H9 (cell line): ENCODE data around the gene TMEM239. TPM values are rescaled to one million over a fixed set of nuclear protein-coding genes. Genes with fewer than 3 reads are reported as not detected.

ENCODE experiments used
- DNase-seq: peaks from one replicate; pipeline ENCODE4 v3.0.0-alpha.2; 2017
- H2AFZ ChIP-seq: one replicate; pipeline ENCODE4 v1.6.1; 2013; ENCODE audit warnings: mild to moderate bottlenecking, low read length, control low read depth, moderate library complexity
- H2AK5ac ChIP-seq: 2 replicates; pipeline ENCODE4 v1.6.1; 2013; ENCODE audit warnings: low read length, control low read depth, mixed read lengths; ENCODE audit not compliant: insufficient read length
- H2BK120ac ChIP-seq: one replicate; pipeline ENCODE4 v1.6.1; 2013; ENCODE audit warnings: low read depth, mild to moderate bottlenecking, low read length, control low read depth, inconsistent platforms; ENCODE audit not compliant: poor library complexity, severe bottlenecking
- H2BK12ac ChIP-seq: 2 replicates; pipeline ENCODE4 v1.6.1; 2013; ENCODE audit warnings: low read length, control low read depth, mixed read lengths, low read depth; ENCODE audit not compliant: insufficient read length
- H2BK15ac ChIP-seq: 2 replicates; pipeline ENCODE4 v1.6.1; 2013; ENCODE audit warnings: low read depth, low read length, control low read depth
- H2BK20ac ChIP-seq: one replicate; pipeline ENCODE4 v1.6.1; 2013; ENCODE audit warnings: low read depth, mild to moderate bottlenecking, low read length, control low read depth, inconsistent platforms; ENCODE audit not compliant: poor library complexity, severe bottlenecking
- H2BK5ac ChIP-seq: 2 replicates; pipeline ENCODE4 v1.6.1; 2013; ENCODE audit warnings: low read length, control low read depth, mixed read lengths; ENCODE audit not compliant: insufficient read length
- H3K14ac ChIP-seq: 2 replicates; pipeline ENCODE4 v1.6.1; 2013; ENCODE audit warnings: low read length, control low read depth; ENCODE audit not compliant: insufficient read depth
- H3K18ac ChIP-seq: 2 replicates; pipeline ENCODE4 v1.6.1; 2013; ENCODE audit warnings: low read depth, mild to moderate bottlenecking, mixed read lengths, low read length, control low read depth; ENCODE audit not compliant: insufficient read length
- H3K23ac ChIP-seq: 2 replicates; pipeline ENCODE4 v1.6.1; 2013; ENCODE audit warnings: low read length, control low read depth, mixed read lengths, low read depth; ENCODE audit not compliant: insufficient read length
- H3K23me2 ChIP-seq: 2 replicates; pipeline ENCODE4 v1.6.1; 2013; ENCODE audit warnings: low read depth, mild to moderate bottlenecking, mixed read lengths, low read length, control low read depth; ENCODE audit not compliant: insufficient read length, poor library complexity, severe bottlenecking
- H3K27ac ChIP-seq: 2 replicates; pipeline ENCODE4 v1.5.1; 2013; ENCODE audit warnings: low read length, control low read depth, mixed read lengths, low read depth; ENCODE audit not compliant: insufficient read length
- H3K27me3 ChIP-seq: 2 replicates; pipeline ENCODE4 v1.6.1; 2013; ENCODE audit warnings: low read length, control low read depth, inconsistent platforms; ENCODE audit not compliant: insufficient read depth
- H3K4ac ChIP-seq: 2 replicates; pipeline ENCODE4 v1.6.1; 2013; ENCODE audit warnings: low read depth, mild to moderate bottlenecking, control low read depth, inconsistent platforms, low read length, moderate library complexity
- H3K4me1 ChIP-seq: 2 replicates; pipeline ENCODE4 v1.6.1; 2013; ENCODE audit warnings: low read length, control low read depth, inconsistent platforms; ENCODE audit not compliant: insufficient read depth
- H3K4me2 ChIP-seq: 2 replicates; pipeline ENCODE4 v1.6.1; 2013; ENCODE audit warnings: low read length, control low read depth, mixed read lengths; ENCODE audit not compliant: insufficient read length, insufficient read depth
- H3K56ac ChIP-seq: 2 replicates; pipeline ENCODE4 v1.6.1; 2013; ENCODE audit warnings: low read depth, mild to moderate bottlenecking, mixed read lengths, low read length, control low read depth; ENCODE audit not compliant: insufficient read length
- H3K79me1 ChIP-seq: 2 replicates; pipeline ENCODE4 v1.6.1; 2013; ENCODE audit warnings: low read depth, mild to moderate bottlenecking, moderate library complexity, low read length, control low read depth, inconsistent platforms; ENCODE audit not compliant: insufficient read depth, poor library complexity, severe bottlenecking
- H3K79me2 ChIP-seq: 2 replicates; pipeline ENCODE4 v1.6.1; 2013; ENCODE audit warnings: low read length, control low read depth, inconsistent platforms; ENCODE audit not compliant: insufficient read depth
- H3K9ac ChIP-seq: 2 replicates; pipeline ENCODE4 v1.6.1; 2013; ENCODE audit warnings: low read length, control low read depth, mixed read lengths; ENCODE audit not compliant: insufficient read length; ENCODE audit errors: extremely low read depth
- H3K9me3 ChIP-seq: one replicate; pipeline ENCODE4 v1.6.1; 2013; ENCODE audit warnings: low read depth, low read length, inconsistent platforms; ENCODE audit not compliant: control insufficient read depth
- H3T11ph ChIP-seq: one replicate; pipeline ENCODE4 v1.6.1; 2013; ENCODE audit warnings: mild to moderate bottlenecking, low read length, control low read depth, inconsistent platforms
- H4K20me1 ChIP-seq: one replicate; pipeline ENCODE4 v1.6.1; 2013; ENCODE audit not compliant: control insufficient read depth, insufficient read length, insufficient read depth
- H4K5ac ChIP-seq: 2 replicates; pipeline ENCODE4 v1.6.1; 2013; ENCODE audit warnings: low read depth, mild to moderate bottlenecking, mixed read lengths, low read length, control low read depth; ENCODE audit not compliant: insufficient read length
- H4K8ac ChIP-seq: replicated peaks from 2 replicates; pipeline ENCODE4 v1.6.1; 2013; ENCODE audit warnings: low read length, control low read depth, mixed read lengths, low read depth; ENCODE audit not compliant: insufficient read length
- H4K91ac ChIP-seq: 2 replicates; pipeline ENCODE4 v1.6.1; 2013; ENCODE audit warnings: low read depth, mild to moderate bottlenecking, moderate library complexity, mixed read lengths, low read length, control low read depth; ENCODE audit not compliant: insufficient read length
- H3K27ac Mint-ChIP-seq, 3 experiments: 2 replicates in 2 of 3; 3 replicates in 1 of 3; pipeline ENCODE4 v1.8.0; 2020 to 2021; ENCODE audit warnings: mixed read lengths in 3 of 3, mild to moderate bottlenecking in 1 of 3, moderate library complexity in 1 of 3
- H3K27me3 Mint-ChIP-seq: 2 replicates; pipeline ENCODE4 v1.8.0; 2021; ENCODE audit warnings: low read depth, mild to moderate bottlenecking, moderate library complexity, mixed read lengths
- H3K36me3 Mint-ChIP-seq, 3 experiments: 2 replicates in 2 of 3; 3 replicates in 1 of 3; pipeline ENCODE4 v1.8.0; 2020 to 2021; ENCODE audit warnings: low read depth in 3 of 3, mixed read lengths in 3 of 3; ENCODE audit not compliant: insufficient read depth in 1 of 3
- H3K4me1 Mint-ChIP-seq, 2 experiments: 2 replicates each; pipeline ENCODE4 v1.8.0; 2020; ENCODE audit warnings: mixed read lengths in 2 of 2
- H3K4me3 Mint-ChIP-seq, 2 experiments: 2 replicates in 1 of 2; 3 replicates in 1 of 2; pipeline ENCODE4 v1.8.0; 2020 to 2021; ENCODE audit warnings: mild to moderate bottlenecking in 2 of 2, mixed read lengths in 2 of 2, moderate library complexity in 1 of 2
- H3K9me3 Mint-ChIP-seq, 2 experiments: 2 replicates in 1 of 2; 3 replicates in 1 of 2; pipeline ENCODE4 v1.8.0; 2020; ENCODE audit warnings: mild to moderate bottlenecking in 2 of 2, mixed read lengths in 2 of 2, moderate library complexity in 1 of 2
- CTCF ChIP-seq: fragments of 200-600 bp; sonication (generic); conservative IDR thresholded peaks from 3 replicates; pipeline ENCODE4 v1.8.0; 2021; ENCODE audit warnings: antibody characterized with exemption, mild to moderate bottlenecking
- WGBS: extraction: QIAGEN DNeasy Blood & Tissue Kit; methylation state at CpG from one replicate; pipeline ENCODE4 v1.1.7; 2013; ENCODE audit warnings: missing lambda C conversion rate, low lambda C conversion rate, mixed read lengths; ENCODE audit not compliant: insufficient read length; ENCODE audit errors: extremely low coverage; 5-methylcytosine and 5-hydroxymethylcytosine counted together
- total RNA-seq: library from RNA; stranded (reverse); gene quantifications from 2 replicates; pipeline ENCODE4 v1.2.1, GENCODE V29; 2021

The TMEM239 gene
- total RNA-seq, 1 experiment from 2014 or later, result not detected

DNA sequence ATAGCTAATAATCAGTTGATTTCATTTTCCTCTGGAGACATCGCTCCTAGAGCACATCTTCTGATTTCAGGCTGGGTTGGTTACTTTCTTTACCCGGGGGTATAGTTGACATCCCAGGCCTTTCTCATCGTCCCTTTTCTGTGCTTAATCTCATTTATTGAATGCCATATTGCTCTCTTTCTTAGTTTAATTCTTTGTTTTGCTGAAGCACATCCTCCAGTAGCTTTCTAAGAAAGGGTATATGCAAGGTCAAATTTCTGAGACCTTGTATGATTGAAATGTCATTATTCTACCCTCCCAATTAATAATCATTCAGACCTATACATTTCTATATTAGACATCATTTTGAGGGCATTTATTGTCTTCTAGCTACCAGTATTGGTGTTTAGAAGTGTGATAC, 4.0 kb upstream of the TMEM239 start:
- Mint-ChIP-seq H3K4me3 (no peak overlapping the region), H3K9me3 (peaks cover 10 to 16% of the 10 kb centered on the region in 2 experiments), H3K4me1 (peaks cover 0 to 3% of the 10 kb centered on the region in 2 experiments; a peak in 3 of 4 replicates), H3K27me3 (peaks cover 37% of the 10 kb centered on the region), H3K36me3 (no peaks in the 10 kb centered on the region), H3K27ac (no peak overlapping the region)
- H2BK120ac ChIP-seq, result no peak overlapping the region
- no peaks in the 10 kb centered on the region; the same call in 1 of the 2 replicates for H3K27me3 ChIP-seq
- no peak overlapping the region for H2BK12ac ChIP-seq
- H3K27ac ChIP-seq, result no peak overlapping the region
- no peak for DNase-seq
- H2AK5ac ChIP-seq, result no peak overlapping the region
- H3K9me3 ChIP-seq, result no peaks in the 10 kb centered on the region
- no peak overlapping the region for H4K8ac ChIP-seq
- H4K20me1 ChIP-seq, result no peaks in the 10 kb centered on the region
- no peak for TF ChIP-seq CTCF
- H3K56ac ChIP-seq, result no peak overlapping the region
- no CpG with 5 or more reads among the region's 3 CpGs for WGBS
- no peak overlapping the region for H3K23ac ChIP-seq
- no peak overlapping the region for H3K4me2 ChIP-seq
- no peak overlapping the region for H2BK15ac ChIP-seq
- H4K91ac ChIP-seq, result no peak overlapping the region
- H2AFZ ChIP-seq, result no peak overlapping the region
- H2BK20ac ChIP-seq, result no peak overlapping the region
- no peak overlapping the region for H2BK5ac ChIP-seq
- no peak overlapping the region for H3K18ac ChIP-seq
- H3K4ac ChIP-seq, result no peak overlapping the region
- H4K5ac ChIP-seq, result no peak overlapping the region
- H3K14ac ChIP-seq, result no peak overlapping the region
- H3K79me1 ChIP-seq, result no peaks in the 10 kb centered on the region
- H3T11ph ChIP-seq, result no peak overlapping the region
- no peaks in the 10 kb centered on the region for H3K23me2 ChIP-seq
- no peak overlapping the region for H3K9ac ChIP-seq
- no peaks in the 10 kb centered on the region for H3K79me2 ChIP-seq
- H3K4me1 ChIP-seq, result no peaks in the 10 kb centered on the region
